Amygdala (tissue), 56 donors: ENCODE measurements around the gene STARD10.

ENCODE experiments used
- DNase-seq, 56 donors: peaks; one replicate each; lab custom pipeline; 2025; lab: John Stamatoyannopoulos, UW

Gene STARD10

DNA sequence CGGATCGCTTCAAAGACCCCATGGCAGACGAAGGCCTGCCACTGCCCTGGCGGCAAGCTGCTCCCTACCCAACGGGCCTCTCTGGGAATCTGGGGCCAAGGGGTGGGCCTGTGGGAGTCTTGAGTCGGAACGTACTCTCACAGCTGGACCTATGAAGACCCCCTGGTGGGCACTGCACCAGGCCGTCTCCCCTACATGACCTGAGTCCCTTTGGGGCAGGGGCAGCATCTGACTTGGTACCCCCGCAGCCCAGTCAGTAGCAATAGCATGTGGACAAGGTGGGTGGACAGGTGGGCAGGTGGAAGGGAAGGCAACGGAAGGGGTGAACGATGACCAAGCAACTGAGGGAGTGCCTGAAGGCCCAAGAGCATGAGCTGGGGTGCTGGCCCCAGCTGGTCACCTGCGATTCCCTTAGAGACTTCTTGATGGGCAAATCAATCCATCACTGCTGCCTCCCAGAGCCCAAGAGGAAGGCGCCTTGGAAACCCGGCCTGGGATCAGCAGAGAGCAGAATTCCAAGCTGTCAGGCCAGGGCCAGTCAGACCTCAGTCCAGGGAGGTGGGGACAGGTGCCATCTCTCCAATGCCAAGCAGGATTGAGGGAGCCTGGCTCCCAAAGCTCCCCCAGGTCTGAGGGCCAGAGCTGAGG is 76.9 kb downstream of the STARD10 start:
- no peak for DNase-seq

DNA sequence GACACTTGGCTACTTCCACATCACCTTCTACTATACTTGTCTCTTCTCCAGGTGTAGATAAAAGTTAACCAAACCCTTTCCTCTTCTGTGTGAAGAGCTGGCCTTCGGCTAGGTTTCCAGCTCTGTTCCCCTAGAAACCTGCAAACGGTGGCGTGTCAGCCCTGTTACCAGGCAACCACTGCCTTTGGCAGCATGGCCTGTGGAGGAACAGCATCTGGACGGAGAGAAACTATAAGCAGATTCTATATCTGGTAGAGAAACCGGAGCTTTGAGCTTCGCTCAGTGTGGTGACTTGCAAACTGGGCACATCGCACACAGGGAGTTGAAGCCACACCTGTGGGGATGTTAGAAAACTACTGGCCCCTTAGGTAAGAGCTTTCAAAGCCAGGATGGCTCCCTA is 77.6 kb downstream of the STARD10 start:
- DNase-seq: peak in 22 of 56 donors; percentile 18 to 60 (median 38)

DNA sequence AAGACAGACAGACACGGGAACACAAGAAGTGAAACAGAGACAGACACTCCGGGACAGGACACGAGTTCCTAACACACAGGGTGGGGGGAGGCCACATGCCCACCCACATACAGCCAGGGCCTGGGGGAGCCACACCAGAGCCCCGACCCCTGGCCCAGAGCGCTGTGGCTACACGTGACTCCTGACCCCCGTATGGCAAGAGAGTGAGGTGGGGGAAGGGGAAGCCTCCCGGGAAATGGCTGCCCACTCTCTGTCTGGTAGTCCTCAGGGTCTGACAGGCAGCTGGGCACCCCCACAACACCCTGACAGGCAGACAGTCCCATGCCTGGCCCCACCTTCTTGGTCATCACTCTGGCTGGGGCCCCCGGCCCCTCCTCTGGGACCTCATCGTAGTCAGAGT is 81.0 kb downstream of the STARD10 start:
- peak in 1 of 56 donors; percentile 55 for DNase-seq

DNA sequence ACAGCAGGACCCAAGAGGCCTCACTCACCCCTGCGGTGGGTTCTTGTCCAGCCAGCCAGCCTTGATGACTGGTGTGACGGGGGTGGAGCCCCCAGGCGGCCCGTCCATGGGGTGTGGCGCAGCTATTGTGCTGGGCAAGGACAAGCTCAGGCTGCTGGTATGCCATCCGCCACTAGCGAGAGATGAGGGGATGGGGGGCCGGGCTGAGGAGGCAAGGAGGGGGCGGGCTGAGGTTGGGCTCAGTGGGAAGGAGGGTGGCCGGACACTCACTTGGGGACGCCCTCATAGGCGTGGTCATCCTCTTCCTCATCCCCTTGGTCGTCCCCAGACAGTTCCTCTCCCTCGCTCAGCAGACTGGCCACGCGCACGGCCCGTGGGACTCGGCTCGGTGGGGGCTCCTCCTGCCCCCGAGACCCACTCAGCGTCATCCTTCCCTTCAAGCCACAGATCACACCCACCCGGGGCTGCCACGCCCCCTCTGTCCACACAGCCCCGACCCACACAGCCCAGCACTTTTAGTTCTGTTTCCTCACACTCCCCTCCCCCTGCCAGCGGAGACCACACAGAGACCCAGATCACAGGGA is 81.6 kb downstream of the STARD10 start:
- DNase-seq: peak in 35 of 56 donors; percentile 24 to 78 (median 49)

DNA sequence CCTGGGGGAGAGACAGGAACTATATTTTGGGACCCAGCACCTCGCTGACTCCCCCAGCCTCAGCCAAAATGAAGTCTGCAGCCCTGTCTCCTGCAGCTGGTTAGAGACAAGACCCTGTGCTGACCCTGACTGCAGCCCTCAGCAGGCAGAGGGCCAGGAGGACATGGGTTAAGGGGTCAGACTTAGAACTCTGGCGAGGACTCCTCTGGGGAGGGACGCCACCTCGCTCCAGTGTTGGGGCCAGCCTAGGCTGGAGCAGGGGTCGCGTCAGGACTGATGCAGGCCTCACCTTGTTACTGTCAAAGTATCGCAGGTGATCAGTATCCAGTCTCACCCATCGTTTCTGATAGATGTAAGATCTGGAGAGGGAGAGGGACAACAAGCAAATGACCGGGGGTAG is 82.7 kb downstream of the STARD10 start:
- DNase-seq: no peak

DNA sequence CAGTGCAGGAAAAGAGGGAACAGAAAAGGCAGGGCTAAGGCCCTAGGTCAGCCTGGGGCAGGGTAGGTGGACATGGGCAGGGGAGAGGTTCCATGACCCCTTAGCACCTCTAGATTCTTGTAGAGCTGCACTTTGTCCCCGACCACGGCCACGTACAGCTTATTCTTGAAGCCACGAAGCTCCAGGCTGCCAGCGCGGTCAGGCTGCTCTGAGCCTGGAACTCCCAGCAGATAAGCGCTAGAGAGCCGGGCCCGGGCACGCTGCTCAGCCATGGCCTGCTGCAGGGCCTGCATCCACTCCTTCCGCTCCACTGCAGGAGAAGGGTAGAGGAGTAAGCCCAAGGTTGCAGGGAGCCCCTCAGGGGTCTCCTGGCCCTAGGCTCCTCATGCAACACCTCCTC is 83.6 kb downstream of the STARD10 start:
- no peak for DNase-seq

DNA sequence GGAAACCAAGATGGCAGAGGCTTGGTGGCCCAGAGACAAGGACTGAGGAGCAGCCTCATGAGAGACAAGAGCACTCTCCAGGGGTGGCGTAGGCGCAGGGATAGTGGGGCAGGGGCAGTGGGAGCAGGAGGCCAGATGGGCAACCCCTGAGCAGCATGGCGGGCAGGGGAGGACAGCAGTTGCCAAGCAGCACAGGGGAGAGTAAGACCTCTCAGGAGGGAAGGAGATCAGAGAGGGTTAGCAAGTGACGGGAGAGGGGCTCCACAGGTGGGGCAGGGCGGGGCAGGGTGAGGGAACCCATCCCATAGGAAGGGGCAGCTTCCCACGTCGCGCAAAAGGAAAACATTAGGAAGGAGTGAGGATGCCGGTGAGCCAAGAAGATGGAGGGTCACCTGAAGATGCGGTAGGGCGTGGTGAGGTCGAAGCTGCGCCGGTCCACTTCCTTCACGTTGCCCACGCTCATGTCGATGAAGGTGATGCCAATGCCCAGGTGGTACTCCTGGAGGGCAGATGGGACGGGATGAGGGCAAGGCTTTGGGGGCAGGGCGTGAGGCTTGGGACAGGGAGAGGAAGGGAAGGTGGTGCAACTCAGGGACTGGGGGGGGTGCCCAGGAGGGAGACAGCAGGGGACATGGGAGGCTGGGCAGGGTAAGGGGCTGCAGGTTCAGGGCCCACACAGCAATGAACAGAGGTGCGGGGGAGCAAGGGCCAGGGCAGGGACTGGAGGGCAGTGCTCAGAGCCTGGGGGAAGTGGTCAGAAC is 84.2 kb downstream of the STARD10 start:
- DNase-seq: no peak

DNA sequence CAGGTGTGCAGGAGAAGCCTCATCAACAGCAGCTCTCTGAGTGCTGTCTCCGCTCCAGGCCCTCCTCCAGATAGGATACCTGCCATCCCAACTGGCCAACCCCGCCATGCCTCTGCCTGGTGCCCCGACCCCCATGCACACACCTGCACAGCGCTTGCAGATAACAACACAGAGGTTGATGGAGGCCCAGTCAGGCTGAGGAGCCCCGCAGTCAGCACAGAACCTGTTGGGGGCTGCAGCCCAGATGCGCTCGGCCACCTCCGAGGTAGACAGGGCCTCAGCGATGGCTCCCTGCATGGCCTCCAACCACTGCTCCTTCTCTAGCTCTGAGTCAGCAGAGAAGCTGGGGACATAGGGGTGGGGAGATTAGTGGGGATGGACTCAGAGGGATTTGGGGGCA is 86.8 kb downstream of the STARD10 start:
- DNase-seq: no peak

DNA sequence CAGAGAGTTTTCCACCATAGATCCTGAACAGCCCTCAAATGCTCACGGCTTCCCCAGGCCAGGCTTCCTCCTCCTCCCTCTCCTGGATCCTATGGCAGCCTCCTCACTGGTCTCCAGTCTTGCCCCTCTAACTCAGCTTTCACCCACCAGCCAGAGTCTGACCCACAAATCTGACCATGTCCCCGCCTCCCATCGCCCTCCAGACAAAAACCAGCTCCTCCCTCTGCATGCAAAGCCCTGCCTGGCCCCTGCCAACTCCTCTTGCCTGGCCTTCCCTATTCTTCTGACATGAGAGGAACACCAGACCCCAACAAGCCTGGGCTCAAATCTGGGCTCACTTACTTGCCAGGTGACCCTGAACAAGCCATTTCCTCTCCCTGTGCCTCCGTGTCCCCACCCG is 87.3 kb downstream of the STARD10 start:
- DNase-seq: no peak

DNA sequence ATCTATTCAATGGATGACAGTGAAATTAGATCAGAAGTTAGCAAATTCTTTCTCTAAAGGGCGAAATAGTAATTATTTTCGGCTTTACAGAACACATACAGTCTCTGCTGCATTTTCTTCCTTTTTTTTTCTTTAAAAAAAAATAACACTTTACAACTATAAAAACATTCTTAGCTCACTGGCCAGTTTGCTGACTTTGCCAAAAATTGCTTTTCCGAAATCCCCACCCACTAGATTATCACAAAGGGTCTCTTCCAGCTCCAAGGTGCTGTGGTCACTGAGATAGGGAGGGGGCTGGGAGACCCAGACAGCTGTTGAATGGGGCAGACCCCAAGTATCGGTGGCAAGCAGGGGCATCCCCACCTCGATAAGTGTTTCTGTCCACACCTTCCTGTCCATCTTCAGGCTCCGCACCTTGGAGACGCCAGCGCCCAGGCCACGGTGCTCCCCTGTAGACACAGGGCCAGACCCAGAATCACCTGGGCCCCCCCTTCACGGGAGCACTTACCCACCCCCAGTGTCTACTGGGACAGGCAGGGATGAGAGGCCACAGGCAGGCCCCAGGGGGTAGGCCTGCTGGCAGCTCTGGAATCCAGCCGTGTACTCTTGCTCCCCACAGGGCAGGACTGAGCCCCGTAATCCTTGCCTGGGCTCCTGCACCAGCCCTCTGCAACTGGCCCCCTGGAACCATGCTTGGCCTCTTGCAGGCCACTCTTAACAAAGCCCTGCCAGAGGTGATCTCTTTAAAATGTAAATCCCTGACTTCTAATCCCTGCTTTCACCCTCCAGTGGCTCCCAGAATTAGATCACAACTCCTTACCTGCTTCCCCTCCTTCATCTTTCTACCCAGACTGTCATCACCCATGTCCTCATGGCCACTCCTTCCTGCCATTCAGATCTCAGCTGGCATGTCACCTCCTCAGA is 88.1 kb downstream of the STARD10 start:
- no peak for DNase-seq

DNA sequence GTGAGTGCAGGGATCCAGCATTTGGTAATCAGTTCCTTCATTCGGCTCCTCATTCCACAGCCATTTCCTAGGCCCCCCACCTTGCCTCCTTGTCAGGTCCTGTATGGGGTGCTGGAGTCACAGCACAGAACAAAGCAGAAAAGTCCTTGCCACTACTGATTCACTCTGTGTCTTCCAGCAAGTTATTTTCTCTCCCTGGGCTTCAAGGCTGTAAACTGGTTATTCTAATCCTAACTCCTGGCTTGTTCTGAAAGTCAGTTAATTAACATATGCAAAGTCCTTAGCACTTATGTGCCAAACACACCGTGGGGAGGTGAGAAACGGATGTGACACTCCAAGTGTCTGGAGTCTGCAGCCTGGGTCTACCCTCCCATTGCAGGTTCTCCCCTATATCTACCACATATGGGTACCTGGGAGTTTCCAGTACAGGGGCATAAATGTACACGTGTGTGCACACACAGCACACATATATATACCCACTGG is 89.0 kb downstream of the STARD10 start:
- no peak for DNase-seq
